ENCODE data around the gene MFRP.

- TF ChIP-seq POLR2A (IDR thresholded peaks at IDR 0.05): no peak
- no peak for TF ChIP-seq CTCF (IDR thresholded peaks at IDR 0.05)
Measured at GRCh38 chr11:119290894-119291497, 55.5 kb downstream of the MFRP start.
